ENCODE results near the gene SLC22A8. TPM values are rescaled to one million over a fixed set of nuclear protein-coding genes. Genes with fewer than 3 reads are reported as not detected.
"Not testable (repeated sequence)": the region's sequence is repeated elsewhere in the genome, so short reads cannot be mapped to it uniquely, and the experiment has no call there.

SLC22A8 gene
- total and polyA plus RNA-seq, 10 of the 15 experiments (the other 5 are each of a cell fraction or from before 2014, with no cell fraction given) = not detected

GRCh38 chr11:62948765-62949320 is 66.8 kb downstream of the SLC22A8 start:
- no peak for FAIRE-seq
- no peaks in the 10 kb centered on the region for H4K20me1 ChIP-seq (ENCODE audit: control insufficient read depth, insufficient read depth)
- ChIA-PET POLR2A (no interaction called here), SMC1A (ENCODE audit: uncharacterized antibody, unreplicated experiment) (interaction anchor here (0.6 kb wide), 1 partner anchor 256 kb away, joined by 3 read pairs; no protein-coding TSS in a partner anchor), CTCF (interaction anchor here (1.0 to 1.7 kb wide), 2 partner anchors 43 to 63 kb away, joined by 3 read pairs; no protein-coding TSS in a partner anchor), RAD21 (ENCODE audit: unreplicated experiment) (no interaction called here)
- no peak overlapping the region for H3K27ac ChIP-seq (ENCODE audit: control insufficient read depth, insufficient read depth)
- no peaks in the 10 kb centered on the region for H3K79me2 ChIP-seq (ENCODE audit: control insufficient read depth, insufficient read depth, low read length)
- H3K27me3 ChIP-seq (replicated peaks in 1 of 2; ENCODE audit: control insufficient read depth in 2 of 2, insufficient read depth in 2 of 2, low read length in 1 of 2) = no peaks in the 10 kb centered on the region
- no TSS peak for BruUV-seq (replicated peaks)
- no peak overlapping the region for H3K4me2 ChIP-seq (ENCODE audit: control insufficient read depth, insufficient read depth)
- ATAC-seq = no peak
- in situ Hi-C loops (cut with MboI) = no loop called here
- H3K4me1 ChIP-seq (ENCODE audit: control insufficient read depth, insufficient read depth, low read length) = no peaks in the 10 kb centered on the region
- no peaks in the 10 kb centered on the region for H3K9me3 ChIP-seq (replicated peaks; ENCODE audit: control insufficient read depth, insufficient read depth, low read length)
- H2AFZ ChIP-seq (ENCODE audit: control insufficient read depth, low read depth, low read length) = no peak overlapping the region
- no peak overlapping the region for H3K4me3 ChIP-seq
- WGBS (ENCODE audit: insufficient coverage, insufficient replicate concordance, low lambda C conversion rate, missing lambda C conversion rate) = 34% methylated on average over 7 of the region's 7 CpGs
- H3K36me3 ChIP-seq (ENCODE audit: control insufficient read depth in 2 of 2, insufficient read depth in 2 of 2, low read length in 1 of 2) = no peaks in the 10 kb centered on the region
- H3K9ac ChIP-seq (ENCODE audit: control insufficient read depth, insufficient read depth, low read length) = no peak overlapping the region
- TF ChIP-seq HDAC2 (IDR thresholded peaks at IDR 0.05) (no peak), USF1 (IDR thresholded peaks at IDR 0.05; ENCODE audit: borderline replicate concordance, extremely low read length, insufficient read depth, low read depth, low read length) (no peak), GATAD2B (conservative IDR thresholded peaks at IDR 0.05; ENCODE audit: low read depth) (no peak), EZH2 (IDR thresholded peaks at IDR 0.05; ENCODE audit: borderline replicate concordance, control insufficient read depth, low read depth, low read length) (no peak), MEF2B (IDR thresholded peaks at IDR 0.05; ENCODE audit: partially characterized antibody, poor library complexity, severe bottlenecking) (no peak), MXI1 (IDR thresholded peaks at IDR 0.05; ENCODE audit: low read depth, low read length) (no peak)
- intact Hi-C loops (cut with micrococcal nuclease; ENCODE audit: unreplicated experiment) = no loop called here
- DNase-seq (ENCODE audit: low read depth, low spot score) = no peak

- FAIRE-seq; H3K27ac ChIP-seq (ENCODE audit: control insufficient read depth, insufficient read depth); BruUV-seq (replicated peaks); H4K20me1 ChIP-seq (ENCODE audit: control insufficient read depth, insufficient read depth); H3K4me3 ChIP-seq; H3K4me2 ChIP-seq (ENCODE audit: control insufficient read depth, insufficient read depth); RAD21 ChIA-PET (ENCODE audit: unreplicated experiment); in situ Hi-C loops (cut with MboI); H3K9ac ChIP-seq (ENCODE audit: control insufficient read depth, insufficient read depth, low read length); intact Hi-C loops (cut with micrococcal nuclease; ENCODE audit: unreplicated experiment); DNase-seq (ENCODE audit: low read depth, low spot score); H3K9me3 ChIP-seq (replicated peaks; ENCODE audit: control insufficient read depth, insufficient read depth, low read length); H3K36me3 ChIP-seq (ENCODE audit: control insufficient read depth in 2 of 2, insufficient read depth in 2 of 2, low read length in 1 of 2); H3K4me1 ChIP-seq (ENCODE audit: control insufficient read depth, insufficient read depth, low read length); POLR2A ChIA-PET; CTCF ChIA-PET; SMC1A ChIA-PET (ENCODE audit: uncharacterized antibody, unreplicated experiment); H3K79me2 ChIP-seq (ENCODE audit: control insufficient read depth, insufficient read depth, low read length); ATAC-seq; H3K27me3 ChIP-seq (replicated peaks in 1 of 2; ENCODE audit: control insufficient read depth in 2 of 2, insufficient read depth in 2 of 2, low read length in 1 of 2); H2AFZ ChIP-seq (ENCODE audit: control insufficient read depth, low read depth, low read length): not testable (repeated sequence)
- WGBS (ENCODE audit: insufficient coverage, insufficient replicate concordance, low lambda C conversion rate, missing lambda C conversion rate) = 50% methylated on average over 10 of the region's 10 CpGs
Measured at GRCh38 chr11:62945538-62945937, 70.1 kb downstream of the SLC22A8 start.

Other genes starting within 250 kb of the SLC22A8 start
Only the 7 nearest of the 12 such genes appear.
- gene STX5, start 183.8 kb downstream of the SLC22A8 start, total RNA-seq (2014; rRNA removed) = 32.3 and 35.4 TPM in 2 replicates
- 23.5 and 24.8 TPM in 2 replicates for gene STX5, start 183.8 kb downstream of the SLC22A8 start, total RNA-seq (2014; rRNA removed; fragmentation: Illumina TruSeq; extraction: Trizol)
- gene STX5, start 183.8 kb downstream of the SLC22A8 start, total RNA-seq (2021) = 28.6 and 33.5 TPM in 2 replicates
- gene STX5, start 183.8 kb downstream of the SLC22A8 start, polyA plus RNA-seq (2011; rRNA removed) = 22.1 and 30.0 TPM in 2 replicates
- 25.0 and 30.7 TPM in 2 replicates for gene STX5, start 183.8 kb downstream of the SLC22A8 start, polyA plus RNA-seq (2014; fragmentation: Illumina TruSeq; extraction: Trizol)
- gene STX5, start 183.8 kb downstream of the SLC22A8 start, polyA plus RNA-seq (2014; fragmentation: Nextera tagmentation; extraction: Ambion mirVana) = 1 to 10 TPM; 3.8 to 4.5 TPM
- 31.1 and 32.8 TPM in 2 replicates for gene STX5, start 183.8 kb downstream of the SLC22A8 start, polyA plus RNA-seq (2014; rRNA removed)
- gene STX5, start 183.8 kb downstream of the SLC22A8 start, polyA plus RNA-seq (2016; fragmentation: Nextera tagmentation; extraction: Ambion mirVana) = 10 to 100 TPM; 21.6 to 21.9 TPM
- gene TEX54, start 183.0 kb downstream of the SLC22A8 start, total RNA-seq (2014; rRNA removed) = 0.68 TPM in 1 of 2 replicates, not detected in the other
- not detected in 2 replicates for gene TEX54, start 183.0 kb downstream of the SLC22A8 start, total RNA-seq (2014; rRNA removed; fragmentation: Illumina TruSeq; extraction: Trizol)
- not detected in 2 replicates for gene TEX54, start 183.0 kb downstream of the SLC22A8 start, total RNA-seq (2021)
- not detected in 2 replicates for gene TEX54, start 183.0 kb downstream of the SLC22A8 start, polyA plus RNA-seq (2011; rRNA removed)
- gene TEX54, start 183.0 kb downstream of the SLC22A8 start, polyA plus RNA-seq (2014; fragmentation: Illumina TruSeq; extraction: Trizol) = not detected in 2 replicates
- not detected for gene TEX54, start 183.0 kb downstream of the SLC22A8 start, polyA plus RNA-seq (2014; fragmentation: Nextera tagmentation; extraction: Ambion mirVana)
- gene TEX54, start 183.0 kb downstream of the SLC22A8 start, polyA plus RNA-seq (2014; rRNA removed) = not detected in 2 replicates
- under 1 TPM; 0.38 to 0.51 TPM for gene TEX54, start 183.0 kb downstream of the SLC22A8 start, polyA plus RNA-seq (2016; fragmentation: Nextera tagmentation; extraction: Ambion mirVana)
- gene WDR74, start 176.3 kb downstream of the SLC22A8 start, total RNA-seq (2014; rRNA removed) = 101 and 103 TPM in 2 replicates
- 54.4 and 58.0 TPM in 2 replicates for gene WDR74, start 176.3 kb downstream of the SLC22A8 start, total RNA-seq (2014; rRNA removed; fragmentation: Illumina TruSeq; extraction: Trizol)
- gene WDR74, start 176.3 kb downstream of the SLC22A8 start, total RNA-seq (2021) = 63.8 and 72.3 TPM in 2 replicates
- gene WDR74, start 176.3 kb downstream of the SLC22A8 start, polyA plus RNA-seq (2011; rRNA removed) = 36.2 and 54.3 TPM in 2 replicates
- gene WDR74, start 176.3 kb downstream of the SLC22A8 start, polyA plus RNA-seq (2014; fragmentation: Illumina TruSeq; extraction: Trizol) = 34.5 and 54.3 TPM in 2 replicates
- 10 to 100 TPM; 18.2 to 54.5 TPM for gene WDR74, start 176.3 kb downstream of the SLC22A8 start, polyA plus RNA-seq (2014; fragmentation: Nextera tagmentation; extraction: Ambion mirVana)
- gene WDR74, start 176.3 kb downstream of the SLC22A8 start, polyA plus RNA-seq (2014; rRNA removed) = 86.6 and 99.0 TPM in 2 replicates
- 10 to 100 TPM; 63.4 to 74.4 TPM for gene WDR74, start 176.3 kb downstream of the SLC22A8 start, polyA plus RNA-seq (2016; fragmentation: Nextera tagmentation; extraction: Ambion mirVana)
- gene SLC3A2, start 134.9 kb downstream of the SLC22A8 start, total RNA-seq (2014; rRNA removed) = 143 and 147 TPM in 2 replicates
- gene SLC3A2, start 134.9 kb downstream of the SLC22A8 start, total RNA-seq (2014; rRNA removed; fragmentation: Illumina TruSeq; extraction: Trizol) = 72.2 and 79.6 TPM in 2 replicates
- 113 and 114 TPM in 2 replicates for gene SLC3A2, start 134.9 kb downstream of the SLC22A8 start, total RNA-seq (2021)
- gene SLC3A2, start 134.9 kb downstream of the SLC22A8 start, polyA plus RNA-seq (2011; rRNA removed) = 127 and 134 TPM in 2 replicates
- 79.7 and 80.9 TPM in 2 replicates for gene SLC3A2, start 134.9 kb downstream of the SLC22A8 start, polyA plus RNA-seq (2014; fragmentation: Illumina TruSeq; extraction: Trizol)
- 10 to 100 TPM in 1 of 2 experiments, 1 to 10 TPM in 1; 6.9 to 17.0 TPM for gene SLC3A2, start 134.9 kb downstream of the SLC22A8 start, polyA plus RNA-seq (2014; fragmentation: Nextera tagmentation; extraction: Ambion mirVana)
- gene SLC3A2, start 134.9 kb downstream of the SLC22A8 start, polyA plus RNA-seq (2014; rRNA removed) = 98.0 and 105 TPM in 2 replicates
- 100 to 1,000 TPM; 148 to 158 TPM for gene SLC3A2, start 134.9 kb downstream of the SLC22A8 start, polyA plus RNA-seq (2016; fragmentation: Nextera tagmentation; extraction: Ambion mirVana)
- not detected in 2 replicates for gene CHRM1, start 94.5 kb downstream of the SLC22A8 start, total RNA-seq (2014; rRNA removed)
- not detected in 2 replicates for gene CHRM1, start 94.5 kb downstream of the SLC22A8 start, total RNA-seq (2014; rRNA removed; fragmentation: Illumina TruSeq; extraction: Trizol)
- not detected in 2 replicates for gene CHRM1, start 94.5 kb downstream of the SLC22A8 start, total RNA-seq (2021)
- gene CHRM1, start 94.5 kb downstream of the SLC22A8 start, polyA plus RNA-seq (2011; rRNA removed) = not detected in 2 replicates
- gene CHRM1, start 94.5 kb downstream of the SLC22A8 start, polyA plus RNA-seq (2014; fragmentation: Illumina TruSeq; extraction: Trizol) = not detected in 2 replicates
- gene CHRM1, start 94.5 kb downstream of the SLC22A8 start, polyA plus RNA-seq (2014; fragmentation: Nextera tagmentation; extraction: Ambion mirVana) = not detected
- not detected in 2 replicates for gene CHRM1, start 94.5 kb downstream of the SLC22A8 start, polyA plus RNA-seq (2014; rRNA removed)
- gene CHRM1, start 94.5 kb downstream of the SLC22A8 start, polyA plus RNA-seq (2016; fragmentation: Nextera tagmentation; extraction: Ambion mirVana) = not detected
- gene SLC22A6, start 30.9 kb downstream of the SLC22A8 start, total RNA-seq (2014; rRNA removed) = not detected in 2 replicates
- not detected in 2 replicates for gene SLC22A6, start 30.9 kb downstream of the SLC22A8 start, total RNA-seq (2014; rRNA removed; fragmentation: Illumina TruSeq; extraction: Trizol)
- not detected in 2 replicates for gene SLC22A6, start 30.9 kb downstream of the SLC22A8 start, total RNA-seq (2021)
- gene SLC22A6, start 30.9 kb downstream of the SLC22A8 start, polyA plus RNA-seq (2011; rRNA removed) = not detected in 2 replicates
- not detected in 2 replicates for gene SLC22A6, start 30.9 kb downstream of the SLC22A8 start, polyA plus RNA-seq (2014; fragmentation: Illumina TruSeq; extraction: Trizol)
- gene SLC22A6, start 30.9 kb downstream of the SLC22A8 start, polyA plus RNA-seq (2014; fragmentation: Nextera tagmentation; extraction: Ambion mirVana) = not detected
- gene SLC22A6, start 30.9 kb downstream of the SLC22A8 start, polyA plus RNA-seq (2014; rRNA removed) = not detected in 2 replicates
- not detected for gene SLC22A6, start 30.9 kb downstream of the SLC22A8 start, polyA plus RNA-seq (2016; fragmentation: Nextera tagmentation; extraction: Ambion mirVana)
- not detected in 2 replicates for gene SLC22A24, start 128.4 kb upstream of the SLC22A8 start, total RNA-seq (2014; rRNA removed)
- not detected in 2 replicates for gene SLC22A24, start 128.4 kb upstream of the SLC22A8 start, total RNA-seq (2014; rRNA removed; fragmentation: Illumina TruSeq; extraction: Trizol)
- gene SLC22A24, start 128.4 kb upstream of the SLC22A8 start, total RNA-seq (2021) = not detected in 2 replicates
- gene SLC22A24, start 128.4 kb upstream of the SLC22A8 start, polyA plus RNA-seq (2011; rRNA removed) = not detected in 2 replicates
- gene SLC22A24, start 128.4 kb upstream of the SLC22A8 start, polyA plus RNA-seq (2014; fragmentation: Illumina TruSeq; extraction: Trizol) = not detected in 2 replicates
- not detected for gene SLC22A24, start 128.4 kb upstream of the SLC22A8 start, polyA plus RNA-seq (2014; fragmentation: Nextera tagmentation; extraction: Ambion mirVana)
- not detected in 2 replicates for gene SLC22A24, start 128.4 kb upstream of the SLC22A8 start, polyA plus RNA-seq (2014; rRNA removed)
- not detected for gene SLC22A24, start 128.4 kb upstream of the SLC22A8 start, polyA plus RNA-seq (2016; fragmentation: Nextera tagmentation; extraction: Ambion mirVana)